ENCODE results near the gene CRIM1.
"Not testable (repeated sequence)": the region's sequence is repeated elsewhere in the genome, so short reads cannot be mapped to it uniquely, and the experiment has no call there.

CRIM1 gene, protein sequence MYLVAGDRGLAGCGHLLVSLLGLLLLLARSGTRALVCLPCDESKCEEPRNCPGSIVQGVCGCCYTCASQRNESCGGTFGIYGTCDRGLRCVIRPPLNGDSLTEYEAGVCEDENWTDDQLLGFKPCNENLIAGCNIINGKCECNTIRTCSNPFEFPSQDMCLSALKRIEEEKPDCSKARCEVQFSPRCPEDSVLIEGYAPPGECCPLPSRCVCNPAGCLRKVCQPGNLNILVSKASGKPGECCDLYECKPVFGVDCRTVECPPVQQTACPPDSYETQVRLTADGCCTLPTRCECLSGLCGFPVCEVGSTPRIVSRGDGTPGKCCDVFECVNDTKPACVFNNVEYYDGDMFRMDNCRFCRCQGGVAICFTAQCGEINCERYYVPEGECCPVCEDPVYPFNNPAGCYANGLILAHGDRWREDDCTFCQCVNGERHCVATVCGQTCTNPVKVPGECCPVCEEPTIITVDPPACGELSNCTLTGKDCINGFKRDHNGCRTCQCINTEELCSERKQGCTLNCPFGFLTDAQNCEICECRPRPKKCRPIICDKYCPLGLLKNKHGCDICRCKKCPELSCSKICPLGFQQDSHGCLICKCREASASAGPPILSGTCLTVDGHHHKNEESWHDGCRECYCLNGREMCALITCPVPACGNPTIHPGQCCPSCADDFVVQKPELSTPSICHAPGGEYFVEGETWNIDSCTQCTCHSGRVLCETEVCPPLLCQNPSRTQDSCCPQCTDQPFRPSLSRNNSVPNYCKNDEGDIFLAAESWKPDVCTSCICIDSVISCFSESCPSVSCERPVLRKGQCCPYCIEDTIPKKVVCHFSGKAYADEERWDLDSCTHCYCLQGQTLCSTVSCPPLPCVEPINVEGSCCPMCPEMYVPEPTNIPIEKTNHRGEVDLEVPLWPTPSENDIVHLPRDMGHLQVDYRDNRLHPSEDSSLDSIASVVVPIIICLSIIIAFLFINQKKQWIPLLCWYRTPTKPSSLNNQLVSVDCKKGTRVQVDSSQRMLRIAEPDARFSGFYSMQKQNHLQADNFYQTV

DNA sequence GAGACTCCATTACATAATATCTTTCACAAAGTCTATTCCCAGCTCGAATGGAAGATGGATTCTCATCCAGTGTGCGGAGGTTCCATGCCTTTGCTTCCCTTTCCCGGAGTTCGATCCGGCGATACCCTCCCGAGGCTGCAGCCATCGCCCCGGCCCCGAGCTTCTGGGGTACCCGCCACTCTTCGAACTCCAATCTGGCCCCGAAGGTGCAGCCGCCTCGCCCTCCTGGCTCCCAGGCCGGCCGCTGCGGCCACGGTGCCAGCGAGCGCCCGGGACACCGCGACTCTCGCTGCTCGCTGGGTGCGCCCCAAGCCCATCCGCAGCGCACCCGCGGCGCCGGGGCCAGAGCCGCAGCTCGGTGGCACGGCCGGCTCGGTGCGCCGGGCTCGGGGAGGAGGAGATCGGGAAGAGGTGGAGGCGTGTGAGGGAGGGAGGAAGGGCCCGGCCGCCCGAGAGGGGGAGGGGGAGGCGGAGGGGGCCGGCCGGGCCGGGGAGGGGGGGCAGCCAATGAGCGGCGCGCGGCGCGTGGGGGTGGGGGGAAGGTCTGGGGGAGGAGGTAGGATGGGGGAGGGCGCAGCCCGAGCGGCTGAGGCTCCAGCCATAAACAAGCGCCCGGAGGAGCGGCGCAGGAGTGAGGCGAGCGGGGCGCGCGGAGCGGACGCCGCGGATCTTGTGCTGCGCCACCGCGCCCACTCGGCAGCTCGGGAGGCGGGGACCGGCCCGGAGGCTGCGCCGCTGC lies at the start of gene CRIM1:
CRIM1 (plus strand) TSS at position 628 of the 739 bp plus-strand sequence. CDS start 515 bp downstream, outside the sequence.
- no peak for DNase-seq

DNA sequence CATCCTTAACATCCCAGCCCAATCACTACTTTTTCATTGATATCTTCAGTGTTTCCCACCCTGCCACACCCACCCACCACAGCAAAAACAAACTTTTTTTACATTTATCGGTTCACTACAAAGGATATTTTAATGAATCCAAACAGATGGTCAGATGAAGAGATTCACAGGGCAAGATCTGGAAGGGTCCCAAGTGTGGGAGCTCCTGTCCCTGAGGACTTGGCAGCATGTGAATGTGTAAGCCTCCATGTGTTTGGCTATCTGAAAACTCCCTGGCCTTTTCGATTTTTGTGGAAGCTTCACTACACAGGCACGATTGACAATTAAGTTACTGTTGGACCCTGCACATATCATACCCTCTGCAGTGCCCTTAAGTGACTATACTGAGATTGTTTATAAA lies 48.1 kb upstream of the CRIM1 start:
- DNase-seq: no peak

DNA sequence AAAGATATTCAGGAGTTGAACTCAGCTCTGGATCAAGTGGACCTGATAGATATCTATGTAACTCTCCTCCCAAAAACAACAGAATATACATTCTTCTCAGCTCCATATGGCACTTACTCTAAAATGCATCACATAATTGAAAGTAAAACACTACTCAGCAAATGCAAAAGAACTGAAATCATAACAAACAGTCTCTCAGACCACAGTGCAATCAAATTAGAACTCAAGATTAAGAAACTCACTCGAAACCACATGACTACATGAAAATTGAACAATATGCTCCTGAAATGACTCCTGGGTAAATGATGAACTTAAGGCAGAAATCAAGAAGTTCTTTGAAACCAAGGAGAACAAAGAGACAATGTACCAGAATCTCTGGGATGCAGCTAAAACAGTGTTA lies 45.1 kb upstream of the CRIM1 start:
- DNase-seq: not testable (repeated sequence)

DNA sequence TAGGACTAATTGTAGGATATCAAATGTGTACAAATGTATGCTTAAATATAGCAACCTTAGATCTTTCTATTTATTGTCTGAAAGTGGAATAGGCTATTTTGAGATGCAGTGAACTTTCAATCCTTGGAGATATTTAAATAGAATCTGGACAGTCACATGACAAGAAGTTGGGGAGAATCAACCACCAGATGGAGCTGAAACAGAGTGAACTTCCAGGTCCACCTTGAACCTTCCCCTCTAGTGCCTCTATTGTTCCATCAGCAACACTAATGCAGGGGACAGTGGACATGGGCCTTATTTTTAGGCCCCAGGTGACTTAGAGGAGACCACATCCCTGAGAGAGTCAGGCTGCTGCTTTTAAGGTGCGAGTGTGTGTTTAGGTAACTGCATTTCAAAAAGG lies 37.0 kb upstream of the CRIM1 start:
- no peak for DNase-seq

DNA sequence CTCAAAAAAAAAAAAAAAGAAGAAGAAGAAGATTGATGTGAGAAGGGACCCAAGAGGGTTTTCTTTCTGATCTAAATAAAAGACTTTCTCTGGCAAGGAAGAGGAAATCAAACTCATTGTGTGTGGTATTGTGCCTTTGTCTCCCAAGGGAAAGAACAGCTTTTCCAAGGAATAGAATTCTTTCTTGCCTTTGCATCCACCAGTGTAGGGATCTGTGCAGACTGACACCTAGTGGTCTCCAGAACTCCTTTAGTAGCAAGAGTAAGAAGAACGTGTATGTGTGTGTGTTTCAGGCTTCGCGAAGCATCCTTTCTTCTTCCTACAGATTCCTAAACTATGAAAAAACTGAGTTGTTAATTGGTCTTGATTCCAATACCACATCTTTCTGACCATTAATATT lies 33.5 kb upstream of the CRIM1 start:
- DNase-seq: no peak

DNA sequence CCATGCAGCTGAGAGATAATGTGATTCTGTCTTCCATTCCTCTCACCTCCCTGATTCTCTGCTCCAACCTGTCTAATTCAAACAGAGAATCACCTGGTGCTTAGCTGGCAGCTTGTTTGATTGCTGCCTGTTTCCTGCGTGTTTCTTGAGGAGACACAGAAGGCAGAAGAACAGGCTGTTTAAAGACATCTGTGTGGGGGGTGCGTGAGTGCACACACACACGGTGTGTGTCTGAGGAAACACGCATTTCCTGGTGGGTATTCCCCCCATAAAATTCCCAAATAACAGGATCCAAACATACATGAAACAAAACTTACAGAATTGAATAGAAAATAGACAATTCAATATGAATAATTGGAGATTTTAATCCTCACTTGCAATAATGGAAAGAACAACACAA lies 29.3 kb upstream of the CRIM1 start:
- DNase-seq: no peak

DNA sequence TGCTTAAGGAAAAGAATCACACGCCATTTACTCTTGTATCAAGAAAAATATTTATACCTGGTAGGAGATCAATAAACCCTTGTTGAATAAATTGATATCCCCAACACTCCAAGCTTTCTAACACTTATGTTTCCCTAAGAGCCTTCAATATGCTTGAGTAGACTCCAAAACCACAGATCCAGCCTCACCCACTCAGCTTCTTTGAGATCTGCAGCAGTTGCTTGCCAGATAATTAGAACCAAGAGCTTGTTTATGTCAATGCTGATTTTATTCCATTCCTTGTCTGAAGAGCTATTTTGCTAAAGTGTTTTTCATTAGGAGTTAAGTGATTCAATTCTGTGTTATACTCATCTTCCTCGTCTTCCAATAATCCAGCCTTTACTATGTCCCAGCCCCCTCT lies 26.3 kb upstream of the CRIM1 start:
- no peak for DNase-seq

DNA sequence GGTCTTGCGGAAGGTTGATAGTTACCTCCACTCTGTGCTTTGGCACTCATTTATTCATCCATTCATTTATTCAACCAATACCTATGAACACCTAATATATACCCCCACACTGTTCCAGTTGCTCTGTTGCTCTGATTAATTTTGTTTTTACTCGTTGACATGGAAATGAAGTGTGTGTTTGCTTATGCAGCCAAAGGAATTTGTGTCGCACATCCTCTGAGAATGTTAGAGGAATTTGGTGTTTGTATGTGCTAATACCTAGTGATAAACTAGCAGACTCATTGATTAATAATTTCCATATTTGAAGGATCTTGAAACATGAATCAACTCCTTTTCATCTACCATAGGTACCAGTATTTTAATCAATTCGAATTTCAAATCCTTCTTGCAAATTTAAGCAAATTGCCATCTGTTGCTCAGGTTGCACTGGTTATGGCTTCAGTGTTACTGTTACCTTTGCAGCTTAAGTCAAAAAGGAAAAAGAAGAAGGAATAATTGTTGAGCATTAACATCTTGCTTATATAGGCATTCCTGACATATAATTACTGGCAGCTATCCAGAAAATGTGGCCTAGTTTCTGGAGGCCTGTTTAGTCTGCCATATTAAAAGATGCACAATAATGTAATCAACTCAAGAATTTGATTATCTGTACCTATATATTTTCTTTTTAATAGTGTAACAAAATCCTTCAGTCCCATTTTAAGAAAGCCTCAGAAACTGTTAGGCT lies 25.7 kb upstream of the CRIM1 start:
- no peak for DNase-seq

DNA sequence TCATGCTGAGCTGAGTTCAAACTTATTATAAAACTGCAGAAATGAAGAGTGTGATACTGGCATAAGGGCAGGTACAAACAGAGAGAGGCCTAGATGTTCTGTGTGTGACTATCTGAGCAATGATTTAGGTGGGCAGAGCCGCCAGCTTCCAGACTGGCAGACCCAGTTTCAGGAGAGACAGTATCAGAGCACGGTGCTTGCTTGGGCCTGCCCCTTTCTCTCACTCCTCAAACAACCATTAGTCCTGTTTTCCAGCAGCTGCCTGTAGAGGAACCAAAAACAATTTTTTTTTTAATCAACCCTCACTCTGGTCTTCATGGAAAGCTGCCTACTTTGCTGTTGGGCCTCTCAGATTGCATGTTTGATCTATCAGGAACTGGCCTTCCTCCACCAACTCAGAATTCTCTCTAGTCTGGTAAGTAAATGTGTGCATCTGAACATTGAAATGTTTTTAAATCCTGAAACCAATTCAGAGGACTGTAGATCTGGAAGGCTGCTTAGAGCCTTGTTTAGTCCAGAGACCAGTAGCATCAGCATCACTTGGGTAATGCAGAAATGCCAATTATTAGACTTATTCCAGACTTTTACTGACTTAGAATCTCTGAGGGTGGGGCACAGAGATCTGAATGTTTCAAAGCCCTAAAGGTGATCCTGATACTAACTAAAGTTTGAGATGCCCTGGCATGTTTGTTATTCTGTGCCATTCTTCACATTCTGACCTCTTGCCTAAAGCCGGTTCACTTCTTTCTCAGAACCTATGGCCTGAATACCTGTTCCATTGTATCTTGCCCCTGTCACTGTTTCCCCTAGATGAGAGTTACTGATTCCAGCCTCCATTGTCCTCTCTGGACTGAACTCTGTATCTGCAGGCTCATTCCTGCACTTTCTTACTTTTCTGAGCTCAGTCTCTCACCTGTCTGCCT lies 24.8 kb upstream of the CRIM1 start:
- no peak for DNase-seq

DNA sequence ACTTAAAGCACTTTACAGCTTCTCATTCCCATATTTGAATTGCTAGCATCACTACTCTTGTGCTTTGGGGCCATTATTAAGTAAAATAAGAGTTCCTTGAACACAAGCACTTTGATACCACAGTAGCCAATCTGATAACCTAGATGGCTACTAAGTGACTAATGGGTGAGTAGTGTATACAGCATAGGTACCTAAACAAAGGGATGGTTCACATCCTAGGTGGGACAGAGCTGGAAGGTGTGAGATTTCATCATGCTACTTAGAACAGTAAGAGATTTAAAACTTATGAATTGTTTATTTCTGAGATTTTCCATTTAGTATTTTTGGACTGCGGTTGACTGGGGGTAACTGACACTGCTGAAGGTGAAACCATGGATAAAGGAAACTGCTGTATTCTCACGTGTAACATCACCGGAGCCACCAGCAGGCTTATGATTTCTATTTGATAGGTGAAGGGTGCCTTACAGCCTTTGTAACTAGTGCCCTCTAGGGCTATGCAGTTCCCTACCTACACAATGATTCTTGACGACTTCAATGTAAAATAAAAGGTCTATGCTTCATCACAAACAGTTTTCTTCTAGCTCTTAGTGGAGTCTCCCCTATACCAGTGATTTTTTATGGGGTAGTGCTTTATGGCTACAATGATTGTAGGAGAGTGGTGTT lies 22.1 kb upstream of the CRIM1 start:
- DNase-seq: no peak

DNA sequence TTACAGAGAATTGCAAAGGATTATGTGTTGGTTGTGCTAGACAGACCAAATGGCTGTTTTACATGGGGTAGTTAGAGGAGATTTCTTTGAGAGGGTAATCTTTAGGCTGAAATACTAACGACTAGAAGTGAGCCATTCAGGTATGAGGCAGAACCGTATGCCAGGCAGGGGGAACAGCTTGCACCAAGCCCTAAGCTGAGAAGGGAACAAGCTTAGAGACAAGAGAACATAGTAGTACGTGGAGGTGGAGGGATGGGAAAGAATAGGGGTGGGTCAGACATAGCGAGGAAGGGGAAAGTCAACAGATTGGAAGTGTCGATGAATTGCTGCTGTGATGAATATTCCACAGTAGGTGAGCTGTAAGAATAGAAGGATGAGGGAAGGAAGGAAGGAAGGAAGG lies 20.0 kb upstream of the CRIM1 start:
- no peak for DNase-seq

DNA sequence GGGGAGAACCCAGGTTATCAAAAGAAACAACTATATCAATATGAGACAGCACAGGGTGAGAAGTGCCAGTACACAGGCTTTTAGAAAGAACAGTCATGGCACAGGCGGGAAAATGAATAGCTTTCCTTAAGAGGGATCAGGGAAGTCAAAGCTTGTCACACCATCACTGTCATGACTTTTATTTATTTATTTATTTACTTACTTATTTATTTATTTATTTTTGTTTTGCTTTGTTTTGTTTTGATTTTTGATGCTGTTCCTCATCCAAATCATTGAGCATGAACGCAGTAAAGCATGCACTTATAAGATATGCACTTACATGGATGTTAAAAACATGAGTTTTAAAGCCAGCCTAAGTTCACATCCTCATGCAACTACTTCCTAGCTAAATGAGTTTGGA lies 19.3 kb upstream of the CRIM1 start:
- DNase-seq: no peak

DNA sequence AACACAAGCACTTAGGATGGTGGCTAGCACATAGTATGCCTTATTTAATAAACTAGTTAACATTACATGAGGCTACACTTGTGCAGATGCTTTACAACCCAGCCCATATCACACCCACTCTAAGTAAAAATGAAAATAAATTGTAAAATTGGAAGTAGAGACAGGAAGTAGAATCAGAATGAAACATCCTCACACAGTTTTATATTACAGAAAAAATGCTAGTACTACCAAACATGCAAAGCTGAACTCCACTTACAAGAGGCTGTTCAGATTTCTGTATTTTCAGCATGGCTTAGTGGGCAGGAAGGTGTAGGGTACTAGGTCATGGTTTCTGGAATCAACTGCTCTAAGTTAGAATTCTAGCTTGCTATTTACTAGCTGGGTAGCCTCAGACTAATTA lies 18.2 kb upstream of the CRIM1 start:
- no peak for DNase-seq

DNA sequence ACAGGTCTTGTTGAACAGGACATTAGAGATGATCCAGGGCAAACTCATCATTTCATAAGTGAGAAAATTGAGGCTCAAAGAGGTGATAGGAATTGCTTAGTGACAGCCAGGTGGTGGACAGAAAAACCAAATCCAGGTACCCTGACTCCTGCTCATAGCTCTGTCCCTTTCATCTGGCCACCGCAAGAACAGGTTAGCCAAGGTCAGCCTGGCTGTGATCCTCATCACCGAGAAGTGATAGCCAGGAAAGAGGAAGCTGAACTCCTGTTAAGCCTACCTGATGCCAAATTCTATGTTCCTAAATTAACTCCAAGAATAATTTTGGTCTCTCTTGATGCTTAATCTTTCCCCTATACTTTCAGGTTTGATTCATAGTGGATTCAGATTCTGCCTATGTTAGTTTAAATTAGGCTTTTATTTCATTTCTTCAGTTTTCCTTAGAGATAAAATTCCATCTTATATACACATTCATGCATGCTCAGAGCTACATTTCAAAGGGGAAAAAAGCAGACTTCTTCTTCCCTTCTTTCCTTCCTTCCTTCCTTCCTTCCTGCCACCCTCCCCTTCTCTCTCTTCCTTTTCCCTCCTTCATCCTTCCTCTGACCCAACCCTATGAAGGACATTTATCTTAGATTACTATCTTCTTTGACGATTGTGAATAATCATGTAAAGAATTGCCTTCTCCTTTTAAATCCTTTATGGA lies 17.3 kb upstream of the CRIM1 start:
- DNase-seq: no peak

DNA sequence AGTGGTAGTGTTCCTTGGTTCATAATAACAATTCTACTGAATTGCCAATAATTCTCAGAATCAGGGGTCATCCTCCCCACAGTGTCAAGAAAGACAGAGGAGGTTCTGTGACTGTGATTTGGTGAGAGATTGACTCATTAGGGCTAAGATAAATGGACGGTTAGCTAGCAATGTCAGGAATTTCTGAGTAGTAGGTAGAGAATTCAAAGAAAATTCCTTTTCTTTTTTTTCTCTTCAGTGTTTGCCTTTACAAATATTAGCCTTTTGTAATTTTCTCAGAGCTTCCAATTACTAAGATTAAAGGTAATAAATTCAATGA lies 16.8 kb upstream of the CRIM1 start:
- no peak for DNase-seq

DNA sequence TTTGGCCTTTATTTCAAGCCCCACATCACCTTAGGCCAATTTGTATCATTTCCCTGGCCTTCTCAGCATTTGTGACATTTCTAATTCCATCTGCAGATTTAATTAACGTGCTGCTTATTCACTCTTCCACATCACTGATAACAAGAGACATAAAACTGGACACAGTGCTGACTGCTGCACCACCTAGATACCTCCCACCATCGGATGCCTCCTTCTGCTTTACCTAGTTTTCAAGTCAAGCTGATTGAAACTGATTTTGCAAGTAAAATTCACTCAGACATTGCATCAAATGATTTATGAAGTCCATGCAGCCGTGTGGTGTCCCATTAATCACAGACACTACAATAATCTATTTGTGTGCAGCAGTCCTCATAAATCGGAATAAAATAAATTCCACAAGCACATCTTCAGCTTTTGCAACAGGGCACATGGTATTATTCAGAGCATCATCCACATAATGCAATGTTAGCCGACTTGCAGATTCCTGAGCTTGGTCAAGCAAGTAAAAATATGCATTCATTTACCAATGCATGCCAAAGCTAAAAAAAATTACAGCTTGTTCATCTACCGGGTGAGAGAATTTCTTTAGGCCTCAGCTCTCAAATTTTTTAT lies 15.9 kb upstream of the CRIM1 start:
- no peak for DNase-seq

DNA sequence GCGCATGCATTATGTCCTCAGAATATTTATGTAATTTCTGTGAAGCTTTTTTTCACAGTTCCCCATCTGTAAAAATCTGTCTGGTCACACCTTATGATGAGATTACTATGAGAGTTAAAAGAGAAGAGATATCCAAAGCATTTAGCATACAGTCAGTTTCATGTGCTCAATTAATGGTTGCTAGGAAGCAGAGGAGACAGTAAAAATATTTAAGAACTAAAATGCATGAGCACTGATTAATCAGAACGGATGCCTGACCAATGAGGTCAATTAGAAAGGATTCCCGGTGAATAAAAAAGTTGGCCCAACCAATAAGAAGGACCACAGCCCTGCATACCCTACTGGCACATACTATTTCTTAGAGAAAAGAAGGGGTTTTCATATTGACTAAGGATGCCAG lies 12.0 kb upstream of the CRIM1 start:
- DNase-seq: no peak

DNA sequence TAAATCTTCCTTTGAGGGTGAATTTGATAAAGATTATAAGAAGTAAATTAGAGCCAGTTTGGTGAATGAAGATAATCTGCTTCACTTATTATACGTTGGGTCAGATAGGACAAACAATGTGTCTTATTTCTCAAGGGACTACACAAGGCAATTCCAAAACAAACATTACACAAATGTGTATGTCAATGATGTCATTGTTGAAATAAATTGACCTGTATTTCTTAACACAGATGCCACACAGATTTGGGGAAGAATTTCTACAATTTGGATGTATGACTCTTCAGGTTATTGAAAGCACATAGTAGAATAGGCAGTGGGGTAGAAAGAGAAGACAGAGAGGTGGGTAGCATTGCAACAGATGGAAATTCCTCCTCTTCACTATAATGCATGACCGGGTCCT lies 6.9 kb upstream of the CRIM1 start:
- no peak for DNase-seq

DNA sequence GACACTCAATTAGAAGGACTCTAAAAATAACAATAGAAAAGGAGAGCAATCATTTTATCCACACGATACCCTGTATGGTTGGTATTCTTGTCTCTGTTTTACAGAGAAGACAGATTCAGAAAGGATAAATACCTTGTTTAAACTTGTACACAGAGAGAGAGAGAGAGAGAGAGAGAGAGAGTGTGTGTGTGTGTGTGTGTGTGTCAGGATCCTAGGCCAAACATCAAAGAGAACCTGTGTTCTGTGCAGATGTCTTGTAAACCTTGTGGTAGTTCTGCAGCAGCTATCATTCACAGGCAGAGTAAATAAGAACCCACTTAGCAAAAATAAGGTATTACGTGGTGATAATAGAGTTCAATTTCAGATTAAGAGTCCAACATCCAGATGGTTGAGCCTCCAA lies 4.3 kb upstream of the CRIM1 start:
- DNase-seq: no peak

All from NCI-H1436 (cell line).